DMS79 treated with DMSO at 0.1 percent for 48 hours (cell line): ENCODE results near the gene PAX5.

Experiments used
- DNase-seq: peaks from one replicate; lab custom pipeline; 2025; lab: John Stamatoyannopoulos, UW

PAX5 gene

DNA sequence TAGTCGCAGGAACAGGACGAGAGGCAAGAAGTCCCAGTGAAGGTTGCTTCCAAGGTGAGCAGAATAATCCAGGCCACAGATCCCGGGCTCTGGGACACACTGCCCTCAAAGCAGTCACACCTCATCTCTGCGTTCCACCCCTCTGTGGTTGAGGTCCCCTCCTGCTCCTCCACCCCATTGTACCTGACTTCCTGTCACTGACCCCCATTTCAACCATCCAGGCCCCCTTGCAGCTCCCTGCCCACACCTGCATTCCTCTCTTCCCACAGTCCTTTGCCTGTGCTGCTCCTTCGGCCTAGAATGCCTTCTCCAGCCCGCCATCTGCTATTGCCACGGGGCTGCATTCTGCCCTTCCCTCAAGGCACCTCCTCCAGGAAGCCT is 73.5 kb downstream of the PAX5 start:
- DNase-seq = no peak

DNA sequence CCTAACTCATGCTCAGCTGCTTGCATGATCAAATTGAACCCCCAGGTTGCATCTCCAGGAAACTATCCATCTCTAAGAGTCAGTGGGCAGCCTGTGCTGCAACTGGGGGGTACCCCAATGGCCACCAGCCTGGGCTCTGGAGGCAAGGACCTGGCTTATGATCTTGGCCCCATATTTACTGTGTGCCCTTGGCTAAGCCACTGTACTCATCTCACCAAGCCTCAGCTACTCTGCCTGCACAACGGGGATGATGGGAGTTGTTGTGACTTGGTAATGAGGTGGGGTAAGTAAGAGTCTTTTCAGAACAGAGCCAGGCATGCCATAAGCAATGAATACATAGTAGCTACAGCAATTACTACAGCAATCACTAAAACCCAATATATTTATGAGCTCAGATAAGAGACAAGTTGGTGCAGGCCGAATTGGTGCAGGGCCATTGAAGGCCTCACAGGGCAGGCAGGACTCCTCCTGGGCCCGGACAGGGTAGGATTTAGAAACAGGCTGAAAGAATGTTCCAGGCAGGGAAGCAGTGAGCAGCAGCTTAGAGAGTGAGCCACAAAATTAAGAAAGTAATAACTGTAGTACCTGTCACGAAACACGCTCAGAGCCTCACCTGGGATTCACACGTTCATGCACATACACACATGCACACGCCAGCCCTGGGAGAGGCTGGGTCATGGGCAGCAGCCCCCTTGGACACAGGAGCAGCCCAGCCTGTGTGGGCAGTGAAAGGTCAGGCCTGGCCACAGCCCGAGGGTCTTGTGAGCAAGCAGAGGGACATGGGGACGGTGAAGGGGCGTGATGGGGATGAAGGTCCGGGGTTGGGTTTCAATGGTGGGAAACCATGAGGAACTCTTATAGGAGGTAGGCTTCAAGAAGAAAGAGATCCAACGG is 74.1 kb downstream of the PAX5 start:
- no peak for DNase-seq

DNA sequence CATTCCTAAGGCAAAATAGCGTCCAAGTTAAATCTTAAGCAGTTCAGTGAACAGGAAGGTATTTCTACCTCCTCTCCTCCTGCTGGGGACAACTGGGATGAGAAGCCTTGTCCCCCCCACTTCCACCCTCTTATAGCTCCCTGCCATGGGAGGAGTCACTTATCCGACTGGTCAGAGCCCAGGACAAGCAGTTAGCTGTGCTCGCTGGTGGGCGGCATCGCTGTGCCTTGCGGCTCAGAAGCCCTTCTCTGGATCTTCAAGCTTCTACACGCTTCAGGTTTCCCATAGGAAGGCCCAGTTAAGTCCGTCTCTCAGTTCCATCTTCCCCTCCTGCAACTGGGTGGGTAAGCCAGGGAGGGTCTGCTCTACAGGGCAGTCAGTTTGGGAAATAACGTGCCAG is 77.2 kb downstream of the PAX5 start:
- DNase-seq = no peak

DNA sequence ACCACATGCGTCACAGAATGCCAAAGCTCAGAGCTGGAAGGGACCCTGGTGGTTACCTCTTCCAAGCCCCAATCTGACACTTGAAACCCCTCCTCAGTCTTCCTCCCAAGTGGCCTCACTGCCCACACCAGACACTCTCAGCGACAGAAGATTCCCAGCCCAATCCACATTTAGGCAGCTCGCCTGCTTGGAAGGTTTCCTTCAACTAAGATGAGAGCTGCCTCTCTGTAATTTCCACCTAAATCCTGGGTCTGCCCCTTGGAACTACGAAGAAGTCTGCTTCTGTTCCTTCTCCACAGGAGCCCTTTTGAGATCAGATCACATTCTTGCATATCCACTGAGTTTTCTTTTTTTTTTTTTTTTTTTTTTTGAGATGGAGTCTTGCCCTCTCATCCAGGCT is 83.7 kb downstream of the PAX5 start:
- no peak for DNase-seq

DNA sequence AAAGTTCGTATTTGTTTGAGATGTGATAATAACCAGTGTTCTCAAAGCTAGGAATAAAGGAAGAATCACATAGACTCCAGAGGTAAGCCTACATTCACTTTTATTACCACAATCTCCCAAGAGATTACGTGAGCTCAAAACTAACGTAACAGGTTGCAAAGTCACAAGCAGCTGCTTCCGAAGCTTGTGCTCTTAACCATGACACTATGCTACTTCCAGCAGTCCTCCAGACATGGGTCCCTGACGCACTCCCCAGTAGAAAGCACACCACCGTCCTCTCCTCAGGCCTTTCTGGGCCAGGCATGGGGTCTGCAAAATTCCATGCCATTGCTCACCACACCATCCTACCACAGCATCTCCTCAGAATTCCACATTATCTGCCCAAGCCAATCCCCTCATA is 84.6 kb downstream of the PAX5 start:
- DNase-seq = no peak

DNA sequence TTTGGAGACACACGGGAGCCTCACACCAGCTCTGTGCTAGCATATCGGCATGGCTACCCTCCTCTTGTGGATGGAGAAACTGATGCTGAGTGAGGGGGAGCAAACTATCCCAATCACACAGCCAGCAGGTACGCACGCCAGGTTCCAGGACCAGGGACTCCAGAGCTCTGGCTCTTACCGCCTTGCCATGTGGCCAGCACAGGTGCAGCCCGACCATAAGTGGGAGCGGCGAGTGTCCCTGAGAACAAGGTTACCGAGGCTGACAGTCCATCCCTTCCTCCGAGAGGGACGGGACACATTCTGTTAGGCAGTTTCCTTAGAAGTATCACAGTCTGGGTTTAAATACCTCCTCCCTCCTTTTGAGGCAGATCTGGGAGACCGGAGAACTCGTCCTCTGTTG is 86.0 kb downstream of the PAX5 start:
- DNase-seq = no peak

DNA sequence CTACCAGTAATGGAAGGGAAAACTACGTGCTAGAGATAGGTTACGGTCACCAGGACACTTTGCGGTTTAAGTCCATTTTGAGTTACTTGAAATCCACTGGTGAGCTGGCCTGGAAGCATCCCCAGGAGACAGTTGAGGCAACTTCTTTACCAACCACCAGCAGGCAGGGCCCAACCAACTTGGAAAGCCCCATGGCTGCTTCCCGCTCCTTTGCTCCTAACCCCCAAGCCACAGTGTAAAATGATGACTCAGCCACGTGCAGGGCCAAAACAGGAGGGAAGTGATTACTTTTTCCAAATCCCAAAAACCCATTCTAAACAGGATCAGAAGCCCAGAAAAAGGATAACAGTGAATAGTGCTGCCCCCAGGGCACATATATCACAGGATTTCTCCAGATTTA is 87.4 kb downstream of the PAX5 start:
- no peak for DNase-seq

DNA sequence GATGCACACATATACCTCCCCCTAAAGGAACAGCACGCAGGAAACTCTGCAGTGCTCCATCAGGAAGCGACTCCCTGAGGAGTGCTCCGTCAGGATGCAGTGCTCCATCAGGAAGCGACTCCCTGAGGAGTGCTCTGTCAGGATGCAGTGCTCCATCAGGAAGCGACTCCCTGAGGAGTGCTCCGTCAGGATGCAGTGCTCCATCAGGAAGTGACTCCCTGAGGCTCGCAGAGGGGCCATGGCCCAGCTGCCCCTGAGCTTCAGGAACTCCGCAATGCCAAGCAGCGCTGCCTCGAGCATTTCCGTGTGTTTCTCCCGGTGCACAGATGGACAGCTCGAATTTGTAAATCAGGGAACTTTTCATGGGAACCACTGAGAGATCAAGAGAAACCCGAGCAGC is 88.1 kb downstream of the PAX5 start:
- no peak for DNase-seq

DNA sequence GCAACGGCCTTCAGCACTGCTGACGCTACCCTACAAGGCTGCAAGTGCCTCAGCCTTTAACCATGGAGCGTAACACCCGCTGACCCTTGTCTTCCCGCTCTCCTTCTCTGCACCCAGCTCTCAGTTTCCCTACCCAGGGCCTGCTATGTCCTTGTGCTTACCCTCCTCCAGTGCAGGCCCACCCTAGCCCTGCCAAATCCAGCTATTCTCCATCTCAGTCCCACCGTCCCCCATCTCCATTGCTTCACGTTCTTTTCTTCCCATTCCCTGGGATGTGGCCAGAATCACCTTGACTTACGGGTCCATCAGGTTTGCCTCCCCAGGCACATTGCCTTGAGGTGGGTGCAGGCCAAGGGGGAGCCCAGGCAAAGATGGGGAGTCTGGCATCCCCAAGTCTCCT is 91.2 kb downstream of the PAX5 start:
- no peak for DNase-seq

DNA sequence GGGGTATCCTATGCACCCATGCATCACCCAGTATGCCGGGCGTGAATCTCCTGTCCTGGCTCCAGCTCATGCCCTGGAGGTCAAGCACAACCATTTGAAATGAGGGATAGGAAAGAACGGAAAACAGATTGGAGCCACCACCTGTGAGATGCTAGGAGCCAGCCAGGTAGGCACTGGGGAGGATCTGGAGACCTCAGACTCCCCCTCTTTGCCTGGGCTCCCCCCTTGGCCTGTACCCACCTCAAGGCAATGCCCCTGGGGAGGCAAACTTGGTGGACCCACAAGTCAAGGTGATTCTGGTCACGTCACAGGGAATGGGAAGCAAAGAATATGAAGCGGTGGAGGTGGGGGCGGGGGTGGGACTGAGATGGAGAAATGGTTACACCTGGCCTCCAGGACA is 92.6 kb downstream of the PAX5 start:
- no peak for DNase-seq

DNA sequence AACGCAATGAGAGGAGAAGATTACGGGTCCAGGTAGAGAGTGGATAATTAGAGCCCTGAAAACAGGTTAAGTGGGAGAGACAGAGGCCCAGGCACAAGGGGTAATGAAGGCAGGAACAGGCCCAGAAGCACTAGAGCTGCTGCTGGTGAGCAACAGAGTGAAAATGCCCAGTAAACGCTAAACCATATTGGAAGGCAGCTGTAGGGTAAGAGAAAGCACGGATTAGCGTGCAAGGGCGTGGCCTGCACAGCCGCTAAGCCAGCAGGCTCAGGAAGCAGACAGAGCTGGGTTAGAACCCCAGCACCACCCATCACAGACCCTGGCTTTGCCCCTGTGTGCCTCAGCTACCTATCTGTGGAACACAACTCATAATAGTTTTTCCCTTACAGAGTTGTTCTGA is 93.2 kb downstream of the PAX5 start:
- no peak for DNase-seq

DNA sequence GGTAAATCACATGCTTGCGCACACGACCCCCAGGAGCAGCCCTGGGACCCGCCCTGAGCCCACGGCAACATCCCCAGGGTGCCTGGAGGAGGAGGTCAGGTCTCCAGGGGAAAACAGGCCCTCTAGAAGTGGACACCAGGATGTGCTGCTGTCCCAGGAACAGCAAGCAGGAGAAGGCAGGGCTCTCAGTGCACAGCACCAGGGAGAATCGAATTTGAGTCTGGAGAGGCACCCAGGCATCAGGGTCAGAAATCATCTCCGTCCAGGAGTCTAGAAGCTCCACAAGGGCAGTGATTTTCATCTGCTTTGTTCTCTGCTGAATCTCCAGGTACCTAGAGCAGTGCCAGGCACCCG is 93.6 kb downstream of the PAX5 start:
- DNase-seq = no peak

DNA sequence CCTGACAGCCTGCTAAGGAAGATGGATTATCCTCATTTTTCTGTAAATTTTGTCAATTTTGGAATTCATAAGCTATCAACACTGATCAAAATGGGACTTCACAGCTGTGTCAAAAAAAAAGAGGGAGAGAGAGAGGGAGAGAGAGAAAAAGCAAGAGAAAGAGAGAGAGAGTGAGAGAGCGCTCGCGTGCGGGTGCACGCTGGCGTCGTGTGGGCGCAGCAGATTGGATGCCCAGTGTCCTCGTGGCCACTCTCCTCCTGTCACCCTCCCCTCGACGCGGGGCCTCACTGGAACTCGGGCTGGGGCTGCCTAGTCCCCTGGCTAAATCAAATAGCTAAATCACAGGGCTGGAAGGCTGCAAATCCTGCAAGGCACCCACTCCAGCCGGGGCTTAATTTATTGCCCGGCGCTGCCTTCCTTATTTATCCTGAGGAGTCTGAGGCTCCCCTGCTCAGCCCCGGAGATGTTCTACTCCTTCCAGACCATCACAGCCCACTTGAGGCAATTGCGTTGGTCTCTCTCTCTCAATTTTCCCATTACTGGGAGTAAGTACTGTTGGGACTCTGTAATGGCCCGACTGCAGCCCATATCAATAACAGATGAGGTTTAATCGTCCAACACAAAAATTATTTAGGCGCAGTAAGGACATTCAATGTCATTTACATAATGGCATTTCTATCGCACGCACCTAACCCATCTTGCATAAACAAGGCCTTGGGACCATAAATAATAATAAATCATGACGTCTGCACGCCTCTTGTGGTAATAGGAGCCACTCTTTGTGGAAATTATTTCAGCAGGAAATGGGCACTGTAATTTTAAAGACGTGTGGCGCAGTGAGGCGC is 94.2 kb downstream of the PAX5 start:
- no peak for DNase-seq

DNA sequence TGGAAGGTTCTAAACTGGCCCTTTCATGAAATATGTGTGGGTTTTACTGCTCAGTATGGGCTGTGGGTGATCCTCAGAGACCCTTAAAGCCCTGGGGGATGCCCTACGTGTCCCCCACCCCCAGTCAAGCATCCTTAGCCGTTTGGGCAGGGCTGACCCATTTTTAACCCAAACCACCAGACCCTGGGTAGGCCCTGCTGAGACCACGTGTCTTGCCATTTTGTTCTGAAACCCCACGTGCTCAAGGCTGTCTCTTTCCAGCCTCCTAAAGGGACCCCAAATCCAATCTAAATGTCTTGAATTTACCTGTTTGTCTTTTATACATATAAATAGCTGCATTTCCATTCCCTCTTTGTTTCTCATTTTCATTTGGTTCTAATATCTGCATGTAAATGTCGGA is 94.9 kb downstream of the PAX5 start:
- DNase-seq = no peak

DNA sequence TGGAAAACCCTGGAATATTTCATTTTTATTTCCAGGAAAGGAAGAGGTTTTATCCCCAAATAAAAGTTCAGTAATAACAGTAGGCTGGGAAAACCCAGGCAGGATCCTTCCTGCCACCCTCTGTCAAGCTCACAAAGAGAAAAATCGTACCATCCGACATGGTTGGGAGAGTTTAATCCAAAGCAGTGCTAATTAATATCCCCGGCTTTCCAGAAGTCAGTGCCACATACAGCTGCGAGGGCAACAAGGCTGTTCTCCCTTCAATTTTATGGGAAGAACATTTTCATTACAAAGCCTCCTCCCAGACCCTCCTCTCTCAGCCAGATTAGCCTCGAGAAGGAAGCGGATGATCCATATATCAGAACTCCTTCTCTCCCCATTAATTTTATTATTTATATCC is 95.5 kb downstream of the PAX5 start:
- no peak for DNase-seq

DNA sequence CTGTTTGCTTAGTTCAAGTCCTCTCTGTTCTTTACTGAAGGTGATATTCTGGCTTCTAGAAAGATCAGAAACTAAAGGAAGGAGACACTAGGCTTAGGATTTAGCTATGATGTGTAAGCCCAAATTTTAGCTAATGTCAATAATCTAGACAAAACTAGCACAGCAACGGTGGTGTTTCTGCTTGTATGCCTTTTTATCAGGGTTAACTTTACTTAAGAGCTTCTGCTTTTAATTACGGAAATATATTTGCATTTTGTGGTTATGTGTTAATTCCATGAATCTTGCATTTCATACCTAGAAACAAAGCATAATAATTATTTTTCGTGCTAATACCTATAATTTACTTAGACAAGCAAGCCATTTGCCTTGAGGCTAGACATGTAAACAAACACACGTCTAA is 96.1 kb downstream of the PAX5 start:
- no peak for DNase-seq

DNA sequence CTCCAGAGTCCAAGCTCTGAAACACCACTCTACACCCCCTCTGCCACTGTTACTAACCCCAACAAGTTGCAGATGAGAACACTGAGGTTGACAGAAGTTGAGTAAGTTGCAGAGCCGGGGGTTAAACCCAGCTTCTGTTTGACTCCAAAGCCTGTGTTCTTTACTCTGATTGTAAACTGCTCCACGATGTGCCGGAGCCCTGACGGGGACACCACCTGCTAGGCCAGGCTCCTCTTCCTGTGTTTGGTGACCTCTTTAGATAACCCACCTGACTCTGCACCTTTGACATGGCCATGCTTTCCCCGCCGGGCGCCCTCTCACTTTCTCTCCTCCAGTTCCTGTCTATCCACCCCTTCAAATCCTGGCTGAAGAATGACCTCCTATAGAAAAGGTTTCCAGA is 96.7 kb downstream of the PAX5 start:
- DNase-seq = no peak

DNA sequence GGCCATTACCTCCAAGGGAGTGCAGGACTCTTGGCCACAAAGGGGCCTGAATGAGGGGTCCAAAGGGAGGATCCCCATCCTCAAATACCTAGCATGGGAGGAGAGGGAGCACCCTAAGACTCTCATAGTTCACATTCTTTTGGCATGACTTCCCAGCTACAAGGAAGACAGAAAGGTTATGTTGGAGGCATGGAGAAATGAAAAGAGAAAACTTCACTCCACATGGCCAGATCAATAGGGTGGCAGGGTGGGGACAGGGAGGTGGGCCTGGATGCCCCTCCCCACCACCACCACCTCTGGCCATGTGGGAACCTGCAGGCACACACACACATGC is 97.6 kb downstream of the PAX5 start:
- no peak for DNase-seq

DNA sequence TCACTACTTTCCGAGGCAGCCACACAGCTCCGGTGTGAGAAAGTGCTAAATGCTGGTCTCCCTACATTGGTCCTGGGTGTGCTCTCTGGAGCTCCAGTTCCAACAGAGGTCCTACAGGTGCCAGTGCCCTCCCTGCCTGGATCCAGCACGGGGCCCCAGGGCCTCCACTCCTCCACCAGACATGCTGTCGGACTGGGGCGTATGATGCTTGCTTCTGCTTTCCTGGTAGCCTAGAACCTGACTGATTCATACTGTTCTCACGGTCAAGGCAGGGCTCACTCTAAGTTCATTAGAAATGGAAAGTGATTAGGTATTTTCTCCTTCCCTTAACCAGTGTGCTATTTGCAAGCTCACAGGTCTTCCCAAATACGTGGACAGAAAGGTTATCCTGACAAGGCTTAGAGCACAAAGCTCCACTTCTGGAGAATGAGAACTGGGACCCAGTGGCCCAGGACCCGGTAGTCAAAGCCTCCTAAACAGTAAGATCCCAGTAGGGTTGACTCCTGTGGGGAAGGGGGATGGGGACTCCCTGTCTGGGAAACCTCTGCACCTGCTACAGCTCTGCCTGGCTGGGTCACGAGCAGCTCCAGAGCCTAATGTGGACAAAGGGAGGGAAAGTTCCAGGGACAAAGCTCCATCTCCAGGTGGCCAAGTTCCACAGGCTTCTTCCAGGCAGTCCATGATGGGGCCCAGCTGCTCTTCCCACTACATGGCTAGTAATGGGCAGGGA is 98.1 kb downstream of the PAX5 start:
- no peak for DNase-seq

DNA sequence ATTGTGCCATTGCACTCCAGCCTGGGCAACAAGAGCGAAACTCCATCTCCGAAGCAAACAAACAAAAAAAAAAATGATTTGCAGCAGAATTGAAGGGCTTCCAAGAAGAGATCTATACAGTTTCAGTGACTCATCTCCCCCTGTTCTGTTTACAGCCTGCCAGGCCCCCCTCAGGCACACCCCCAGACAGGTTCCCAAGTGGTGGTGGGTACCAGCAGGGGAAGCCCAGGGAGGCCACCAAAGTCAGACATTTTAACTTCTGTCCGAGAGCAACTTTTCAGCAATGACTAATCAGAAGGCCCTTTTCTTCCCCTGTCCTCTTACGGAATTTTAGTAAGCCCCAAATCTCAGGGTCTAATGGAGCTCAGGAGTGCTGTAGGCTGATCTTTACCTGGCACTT is 98.7 kb downstream of the PAX5 start:
- no peak for DNase-seq

DNA sequence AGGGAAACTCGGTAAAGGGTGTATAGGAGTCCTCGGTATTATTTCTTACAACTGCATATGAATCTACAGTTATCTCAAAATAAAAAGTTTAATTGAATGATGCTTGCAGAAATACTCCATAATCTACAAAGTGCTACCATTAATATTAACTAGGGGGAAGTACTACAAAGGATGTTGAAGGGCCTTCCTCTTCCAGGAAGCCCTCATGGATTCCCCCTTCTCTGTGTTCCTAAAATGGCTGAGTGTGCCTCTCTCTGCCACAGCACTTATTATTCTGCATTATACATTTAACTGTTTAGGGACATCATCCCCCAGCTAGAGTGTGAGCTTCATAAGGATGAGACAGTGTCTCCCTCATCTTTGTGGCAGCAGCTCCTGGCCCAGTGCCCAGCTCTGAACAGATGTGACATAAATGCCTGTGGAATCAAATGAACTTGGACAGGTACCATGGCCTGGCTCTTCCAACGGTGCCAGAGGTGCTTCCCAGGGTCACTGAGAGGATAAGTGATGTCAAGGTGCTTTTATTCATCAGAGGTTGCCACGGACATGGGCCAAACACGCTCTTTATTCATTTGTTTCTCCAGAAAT is 99.5 kb downstream of the PAX5 start:
- no peak for DNase-seq

DNA sequence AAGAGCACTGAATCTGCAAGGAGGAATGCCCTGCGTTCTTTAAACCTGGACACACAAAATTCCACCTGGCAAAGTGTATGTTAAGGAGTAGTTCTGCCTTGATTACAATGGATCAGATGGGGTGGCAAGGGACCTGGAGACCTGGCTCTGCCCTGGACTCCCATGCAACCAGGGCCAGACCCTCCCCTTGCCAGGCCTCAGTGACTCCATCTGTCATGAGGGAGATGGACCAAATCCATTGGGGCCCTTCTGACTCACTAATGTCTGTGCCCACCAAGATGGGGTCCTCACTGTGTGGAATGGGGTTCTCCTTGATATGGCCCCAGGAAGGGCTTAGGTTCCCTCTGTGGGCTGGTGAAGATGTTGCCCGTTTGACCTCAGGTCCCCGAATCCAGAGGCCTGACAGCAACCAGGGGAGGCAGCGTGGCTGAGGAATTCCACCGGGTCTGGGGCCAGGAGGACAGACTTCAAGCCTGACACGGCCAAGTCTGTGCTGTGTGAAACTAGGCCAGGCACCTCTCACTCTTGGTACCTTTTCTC is 100.3 kb downstream of the PAX5 start:
- DNase-seq = no peak
